ENCODE data around the gene PHETA1. TPM values are rescaled to one million over a fixed set of nuclear protein-coding genes. Genes with fewer than 3 reads are reported as not detected.

Gene PHETA1
- total and polyA plus RNA-seq, 3 donors from 2014 or later, result 13.7 to 27.2 (median 16.1) TPM

- Histone ChIP-seq H3K27me3 (no peaks in the 10 kb centered on the region), H3K27ac (no peak overlapping the region), H3K4me3 (no peak overlapping the region), H3K9me3 (no peaks in the 10 kb centered on the region), H3K36me3 (ENCODE audit: low read depth, missing control alignments) (no peaks in the 10 kb centered on the region), H3K4me1 (no peaks in the 10 kb centered on the region)
- no peak for DNase-seq
- intact Hi-C loops (cut with DNase I; ENCODE audit: low total_unique reads), result no loop called here
- 92% methylated on average over 5 of the region's 5 CpGs for WGBS, 2 donors
- TF ChIP-seq POLR2A (IDR thresholded peaks at IDR 0.05), result no peak
- TF ChIP-seq CTCF (IDR thresholded peaks at IDR 0.05), result no peak
Observed at GRCh38 chr12:111316671-111317070, 52.2 kb downstream of the PHETA1 start.

- H3K9me3 ChIP-seq, result no peaks in the 10 kb centered on the region
- 83 to 84% methylated on average over 7 of the region's 7 CpGs for WGBS, 2 donors
- TF ChIP-seq POLR2A (IDR thresholded peaks at IDR 0.05) (no peak), CTCF (IDR thresholded peaks at IDR 0.05) (no peak)
- DNase-seq, result no peak
- intact Hi-C loops (cut with DNase I; ENCODE audit: low total_unique reads), result no loop called here
- no peaks in the 10 kb centered on the region for H3K36me3 ChIP-seq (ENCODE audit: low read depth, missing control alignments)
- H3K4me1 ChIP-seq, result no peaks in the 10 kb centered on the region
- H3K4me3 ChIP-seq, result no peak overlapping the region
- no peaks in the 10 kb centered on the region for H3K27me3 ChIP-seq
- H3K27ac ChIP-seq, result no peak overlapping the region
Observed at GRCh38 chr12:111314953-111315539, 53.8 kb downstream of the PHETA1 start.

DNA sequence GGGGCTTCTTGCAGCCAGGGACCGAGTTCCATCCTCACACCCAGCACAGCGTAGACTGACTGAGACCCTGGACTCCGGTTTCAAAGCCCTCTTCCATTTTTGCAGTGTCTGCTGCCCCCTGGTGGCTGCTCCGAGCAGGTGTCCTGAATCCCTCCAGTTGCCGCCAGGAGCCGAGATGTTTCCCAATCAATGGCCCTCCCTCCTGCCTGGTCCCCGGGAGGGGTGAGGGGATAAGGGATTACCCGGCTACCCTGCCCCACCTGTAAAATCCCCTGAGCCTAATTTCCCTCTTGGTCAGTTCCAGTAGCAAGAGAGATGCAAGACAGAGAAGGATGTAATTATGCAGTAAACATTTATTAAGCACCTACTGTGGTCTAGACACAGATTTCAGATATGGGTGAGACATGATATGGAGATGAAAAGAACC lies 55.0 kb downstream of the PHETA1 start:
- peak; percentile 77 for DNase-seq
- peak; percentile 94 to 98 (median 94) for TF ChIP-seq CTCF (IDR thresholded peaks at IDR 0.05)
- TF ChIP-seq POLR2A (IDR thresholded peaks at IDR 0.05), result no peak
- no peaks in the 10 kb centered on the region for H3K27me3 ChIP-seq
- 4% methylated on average over 8 of the region's 8 CpGs for WGBS, 2 donors
- no peak overlapping the region for H3K4me3 ChIP-seq
- H3K36me3 ChIP-seq (ENCODE audit: low read depth, missing control alignments), result no peaks in the 10 kb centered on the region
- no peak overlapping the region for H3K27ac ChIP-seq
- H3K4me1 ChIP-seq, result no peaks in the 10 kb centered on the region
- no peaks in the 10 kb centered on the region for H3K9me3 ChIP-seq
- intact Hi-C loops (cut with DNase I; ENCODE audit: low total_unique reads), result no loop called here

DNA sequence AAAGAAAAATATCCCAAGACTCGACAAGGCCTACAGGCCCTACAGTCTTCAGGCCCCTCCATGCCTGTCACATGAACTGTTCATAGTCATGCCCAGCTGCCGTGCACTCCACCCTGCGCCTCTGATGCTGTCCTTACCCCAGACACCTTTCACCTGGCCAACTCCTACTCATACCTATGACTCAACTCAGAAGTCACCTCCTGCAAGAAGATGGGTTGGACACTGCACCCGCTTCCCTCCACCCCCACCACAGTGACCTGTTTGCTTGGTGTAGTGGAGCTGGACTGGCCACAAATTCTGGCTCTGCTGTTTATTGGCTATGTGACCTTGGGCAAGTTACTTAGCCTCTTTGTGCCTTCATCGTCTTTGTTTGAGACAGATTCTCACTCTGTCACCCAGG lies 56.2 kb downstream of the PHETA1 start:
- Histone ChIP-seq H3K9me3 (no peaks in the 10 kb centered on the region), H3K27ac (no peak overlapping the region), H3K27me3 (no peaks in the 10 kb centered on the region), H3K4me1 (no peaks in the 10 kb centered on the region), H3K36me3 (ENCODE audit: low read depth, missing control alignments) (no peaks in the 10 kb centered on the region), H3K4me3 (no peak overlapping the region)
- intact Hi-C loops (cut with DNase I; ENCODE audit: low total_unique reads), result no loop called here
- no peak for TF ChIP-seq POLR2A (IDR thresholded peaks at IDR 0.05)
- TF ChIP-seq CTCF (IDR thresholded peaks at IDR 0.05), result no peak
- WGBS, 2 donors, result 71 to 74% methylated on average over 5 of the region's 5 CpGs
- DNase-seq, result no peak

DNA sequence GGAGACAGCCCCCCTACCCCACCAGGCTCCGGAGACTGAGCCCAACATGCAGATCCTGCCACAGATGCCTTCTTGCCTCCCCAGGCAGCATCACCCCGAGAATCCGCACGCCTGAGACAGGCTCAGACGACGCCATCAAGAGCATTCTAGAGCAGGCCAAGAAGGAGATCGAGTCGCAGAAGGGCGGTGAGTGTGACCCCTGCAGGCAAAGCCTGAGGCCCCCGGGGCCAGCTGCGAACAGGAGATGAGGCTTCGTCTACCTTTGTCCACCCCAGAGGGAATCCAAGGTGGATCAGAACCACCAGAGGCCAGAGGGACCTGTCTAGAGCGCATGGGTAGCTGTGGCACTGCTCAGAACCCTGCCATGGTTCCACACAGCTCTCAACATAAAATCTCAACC lies 56.9 kb downstream of the PHETA1 start:
- Histone ChIP-seq H3K27ac (no peak overlapping the region), H3K9me3 (no peaks in the 10 kb centered on the region), H3K36me3 (ENCODE audit: low read depth, missing control alignments) (no peaks in the 10 kb centered on the region), H3K4me1 (no peaks in the 10 kb centered on the region), H3K27me3 (no peaks in the 10 kb centered on the region), H3K4me3 (no peak overlapping the region)
- no peak for TF ChIP-seq POLR2A (IDR thresholded peaks at IDR 0.05)
- DNase-seq, result no peak
- intact Hi-C loops (cut with DNase I; ENCODE audit: low total_unique reads), result no loop called here
- WGBS, 2 donors, result 87 to 92% methylated on average over 6 to 13 of the region's 13 CpGs

Data from testis (tissue), 3 donors.